Caco-2 (cell line): ENCODE results near the gene SLC25A4. TPM values are rescaled to one million over a fixed set of nuclear protein-coding genes. Genes with fewer than 3 reads are reported as not detected.
"Not testable (repeated sequence)": the region's sequence is repeated elsewhere in the genome, so short reads cannot be mapped to it uniquely, and the experiment has no call there.

Experiments used
- BruUV-seq: library from RNA; stranded (reverse); fragments of 400-500 nt; replicated peaks from 2 replicates; lab custom pipeline; 2021; lab: Mats Ljungman, UMichigan
- CTCF ChIA-PET: fragments of 300-600 bp; sonication (Branson Sonifier 250); formaldehyde crosslinking; loops from one replicate; lab custom pipeline; 2022; ENCODE audit warnings: antibody characterized with exemption; lab: Charles Lee
- POLR2A ChIA-PET: fragments of 300-600 bp; sonication (Branson Sonifier 250); formaldehyde crosslinking; loops from one replicate; lab custom pipeline; 2022; ENCODE audit warnings: antibody characterized with exemption; lab: Charles Lee
- DNase-seq, 2 experiments: peaks; one replicate each; pipeline versions ENCODE4 v3.0.0 to v3.0.0-alpha.2; 2020 to 2022
- H3K27me3 ChIP-seq: replicated peaks from 2 replicates; pipeline ENCODE4 v1.6.0; 2011; ENCODE audit warnings: low read length; ENCODE audit not compliant: control insufficient read depth, insufficient read depth
- H3K36me3 ChIP-seq: 2 replicates; pipeline ENCODE4 v1.5.1; 2011; ENCODE audit warnings: low read length; ENCODE audit not compliant: control insufficient read depth, insufficient read depth
- H3K4me1 ChIP-seq: fragments of 250-450 bp; sonication (Bioruptor Pico); 2 replicates; pipeline ENCODE4 v1.5.1; 2020; ENCODE audit warnings: mild to moderate bottlenecking
- H3K4me3 ChIP-seq: 2 replicates; pipeline ENCODE4 v1.5.1; 2011; ENCODE audit warnings: low read depth, mild to moderate bottlenecking, control low read depth, low read length
- H3K9me3 ChIP-seq: fragments of 250-450 bp; sonication (Bioruptor Pico); 2 replicates; pipeline ENCODE4 v1.5.1; 2020; ENCODE audit warnings: mild to moderate bottlenecking, moderate library complexity
- H3K27ac Mint-ChIP-seq: one replicate; pipeline ENCODE4 v1.8.0; 2022; ENCODE audit warnings: mixed read lengths; ENCODE audit not compliant: unreplicated experiment
- H3K27me3 Mint-ChIP-seq: one replicate; pipeline ENCODE4 v1.8.0; 2022; ENCODE audit warnings: mixed read lengths; ENCODE audit not compliant: insufficient read depth, unreplicated experiment
- H3K36me3 Mint-ChIP-seq: one replicate; pipeline ENCODE4 v1.8.0; 2022; ENCODE audit warnings: mild to moderate bottlenecking, mixed read lengths; ENCODE audit not compliant: insufficient read depth, unreplicated experiment
- H3K4me1 Mint-ChIP-seq: one replicate; pipeline ENCODE4 v1.8.0; 2022; ENCODE audit warnings: low read depth, mixed read lengths; ENCODE audit not compliant: unreplicated experiment
- H3K4me3 Mint-ChIP-seq: one replicate; pipeline ENCODE4 v1.8.0; 2022; ENCODE audit warnings: mild to moderate bottlenecking, moderate library complexity, mixed read lengths; ENCODE audit not compliant: unreplicated experiment
- H3K9me3 Mint-ChIP-seq: one replicate; pipeline ENCODE4 v1.8.0; 2022; ENCODE audit warnings: mixed read lengths; ENCODE audit not compliant: unreplicated experiment
- CTCF ChIP-seq, 2 experiments: fragments of 200-600 bp in 1 of 2; IDR thresholded peaks; 1 replicate in 1 of 2; 2 replicates in 1 of 2; pipeline versions ENCODE4 v1.5.1 to v1.8.0; 2011 to 2022; ENCODE audit warnings: antibody characterized with exemption in 1 of 2, control low read depth in 1 of 2, inconsistent platforms in 1 of 2, low read depth in 1 of 2, low read length in 1 of 2, mild to moderate bottlenecking in 1 of 2, moderate library complexity in 1 of 2; ENCODE audit not compliant: insufficient read depth in 1 of 2, severe bottlenecking in 1 of 2, unreplicated experiment in 1 of 2
- intact Hi-C: fragments of 100-400 bp; cut with micrococcal nuclease; formaldehyde crosslinking; loops from one replicate; pipeline ENCODE4 v1.10.0; 2022; ENCODE audit not compliant: unreplicated experiment
- total RNA-seq: library from RNA; stranded (reverse); gene quantifications from 2 replicates; pipeline ENCODE4 v1.2.3, GENCODE V29; 2022

Gene SLC25A4
- total RNA-seq, 1 experiment from 2014 or later = 24.1 TPM

GRCh38 chr4:185118876-185119275, 24.2 kb upstream of the SLC25A4 start:
- ChIA-PET POLR2A (no interaction called here), CTCF (no interaction called here)
- no peak overlapping the region for H3K27ac Mint-ChIP-seq
- no peaks in the 10 kb centered on the region for H3K9me3 Mint-ChIP-seq
- Histone ChIP-seq H3K4me3 (no peak overlapping the region), H3K9me3 (no peaks in the 10 kb centered on the region), H3K4me1 (no peaks in the 10 kb centered on the region; the same call in 1 of the 2 replicates), H3K36me3 (no peaks in the 10 kb centered on the region), H3K27me3 (no peaks in the 10 kb centered on the region)
- H3K4me3 Mint-ChIP-seq = no peak overlapping the region
- H3K36me3 Mint-ChIP-seq = peaks cover 4% of the 10 kb centered on the region
- H3K4me1 Mint-ChIP-seq = peaks cover 6% of the 10 kb centered on the region
- DNase-seq = no peak
- intact Hi-C loops = no loop called here
- no TSS peak for BruUV-seq
- no peak for TF ChIP-seq CTCF (IDR thresholded peaks at IDR 0.05; ENCODE audit: insufficient read depth in 1 of 2, low read depth in 1 of 2, low read length in 1 of 2, severe bottlenecking in 1 of 2, unreplicated experiment in 1 of 2)
- H3K27me3 Mint-ChIP-seq = peaks cover 3% of the 10 kb centered on the region

- H3K9me3 Mint-ChIP-seq, H3K36me3 Mint-ChIP-seq, BruUV-seq, DNase-seq, H3K27ac Mint-ChIP-seq, H3K4me1 ChIP-seq, H3K9me3 ChIP-seq, H3K4me1 Mint-ChIP-seq, H3K27me3 ChIP-seq, H3K4me3 Mint-ChIP-seq, H3K27me3 Mint-ChIP-seq, POLR2A ChIA-PET, H3K36me3 ChIP-seq, intact Hi-C loops, H3K4me3 ChIP-seq: not testable (repeated sequence)
- CTCF ChIA-PET = interaction anchor here (0.6 to 0.7 kb wide), 2 partner anchors 15 to 23 kb away, joined by 3 to 4 read pairs; no protein-coding TSS in a partner anchor
These were observed 23.6 kb upstream of the SLC25A4 start for GRCh38 chr4:185119467-185119866.

- DNase-seq = no peak
- ChIA-PET CTCF (interaction anchor here (0.6 to 0.7 kb wide), 2 partner anchors 14 to 24 kb away, joined by 3 to 4 read pairs; no protein-coding TSS in a partner anchor), POLR2A (no interaction called here)
- intact Hi-C loops = no loop called here
- Histone ChIP-seq H3K27me3 (no peaks in the 10 kb centered on the region), H3K4me3 (no peak overlapping the region), H3K9me3 (no peaks in the 10 kb centered on the region), H3K36me3 (no peaks in the 10 kb centered on the region), H3K4me1 (no peaks in the 10 kb centered on the region; the same call in 1 of the 2 replicates)
- Mint-ChIP-seq H3K36me3 (peaks cover 4% of the 10 kb centered on the region), H3K27ac (no peak overlapping the region), H3K4me3 (no peak overlapping the region), H3K9me3 (no peaks in the 10 kb centered on the region), H3K4me1 (peaks cover 6% of the 10 kb centered on the region), H3K27me3 (peaks cover 5% of the 10 kb centered on the region)
- no TSS peak for BruUV-seq
- TF ChIP-seq CTCF (IDR thresholded peaks at IDR 0.05; ENCODE audit: insufficient read depth in 1 of 2, low read depth in 1 of 2, low read length in 1 of 2, severe bottlenecking in 1 of 2, unreplicated experiment in 1 of 2) = no peak
These were observed 23.0 kb upstream of the SLC25A4 start for GRCh38 chr4:185119927-185120630.
